Neural cell (in vitro differentiated cells): Measurements from ENCODE around the gene RHBDF2. TPM values are rescaled to one million over a fixed set of nuclear protein-coding genes. Genes with fewer than 3 reads are reported as not detected.

Source experiments
- H2AFZ ChIP-seq: fragments of 200-600, 300-800 bp; sonication (generic), shearing (Covaris generic); 2 replicates; pipeline ENCODE4 v1.6.0; 2014; ENCODE audit warnings: low read depth, mild to moderate bottlenecking, antibody characterized with exemption, low read length, moderate library complexity
- H3F3A ChIP-seq: fragments of 200-600 bp; shearing (Covaris generic); 2 replicates; pipeline ENCODE4 v1.6.1; 2016; ENCODE audit warnings: mild to moderate bottlenecking, moderate library complexity, mixed read lengths, antibody characterized with exemption, low read length; ENCODE audit not compliant: insufficient read depth, poor library complexity, severe bottlenecking
- H3K27ac ChIP-seq: fragments of 200-600, 300-800 bp; sonication (generic), shearing (Covaris generic); 2 replicates; pipeline ENCODE4 v1.5.1; 2014; ENCODE audit warnings: mild to moderate bottlenecking, low read length, moderate library complexity
- H3K27me3 ChIP-seq: fragments of 300-800, 200-600 bp; sonication (generic), shearing (Covaris generic); 2 replicates; pipeline ENCODE4 v1.6.0; 2014; ENCODE audit warnings: mild to moderate bottlenecking, low read depth, low read length, moderate library complexity; ENCODE audit not compliant: insufficient read depth
- H3K36me3 ChIP-seq: fragments of 300-800, 200-600 bp; sonication (generic), shearing (Covaris generic); 2 replicates; pipeline ENCODE4 v1.5.1; 2014; ENCODE audit warnings: mild to moderate bottlenecking, antibody characterized with exemption, low read length, moderate library complexity; ENCODE audit not compliant: insufficient read depth
- H3K4me2 ChIP-seq: fragments of 300-800, 200-600 bp; sonication (generic), shearing (Covaris generic); 2 replicates; pipeline ENCODE4 v1.6.0; 2014; ENCODE audit warnings: mild to moderate bottlenecking, low read length
- H3K4me3 ChIP-seq: fragments of 300-800, 200-600 bp; sonication (generic), shearing (Covaris generic); 2 replicates; pipeline ENCODE4 v1.5.1; 2014; ENCODE audit warnings: mild to moderate bottlenecking, low read length, moderate library complexity
- H3K79me2 ChIP-seq: fragments of 200-600 bp; shearing (Covaris generic); replicated peaks from 2 replicates; pipeline ENCODE4 v1.6.0; 2014; ENCODE audit warnings: mild to moderate bottlenecking, low read length, moderate library complexity; ENCODE audit not compliant: insufficient read depth
- H3K9ac ChIP-seq: fragments of 300-800, 200-600 bp; sonication (generic), shearing (Covaris generic); 2 replicates; pipeline ENCODE4 v1.6.1; 2016; ENCODE audit warnings: mild to moderate bottlenecking, low read length, mixed read lengths
- H3K9me2 ChIP-seq: fragments of 200-600 bp; shearing (Covaris generic); 2 replicates; pipeline ENCODE4 v1.6.1; 2016; ENCODE audit warnings: mild to moderate bottlenecking, low read length, mixed read lengths; ENCODE audit not compliant: insufficient read depth
- H3K9me3 ChIP-seq: fragments of 200-600, 300-800 bp; sonication (generic), shearing (Covaris generic); 2 replicates; pipeline ENCODE4 v1.6.1; 2016; ENCODE audit warnings: mild to moderate bottlenecking, mixed run types, low read length, moderate library complexity, mixed read lengths
- H4K20me1 ChIP-seq: fragments of 200-600 bp; shearing (Covaris generic); 2 replicates; pipeline ENCODE4 v1.6.1; 2016; ENCODE audit warnings: mild to moderate bottlenecking, mixed run types; ENCODE audit not compliant: insufficient read depth
- EP300 ChIP-seq: fragments of 450-650 bp; conservative IDR thresholded peaks from 2 replicates; pipeline ENCODE4 v1.6.1; 2014; ENCODE audit warnings: antibody characterized with exemption, mild to moderate bottlenecking, moderate library complexity; ENCODE audit not compliant: poor library complexity, severe bottlenecking
- EZH2 ChIP-seq: fragments of 200-600, 300-800 bp; shearing (Covaris generic), sonication (generic); IDR thresholded peaks from 2 replicates; pipeline ENCODE4 v1.6.1; 2014; ENCODE audit warnings: antibody characterized with exemption, low read length, borderline replicate concordance, mild to moderate bottlenecking; ENCODE audit not compliant: insufficient read depth, poor library complexity, severe bottlenecking
- MXI1 ChIP-seq: fragments of 450-650 bp; conservative IDR thresholded peaks from 2 replicates; pipeline ENCODE4 v1.6.1; 2014; ENCODE audit warnings: antibody characterized with exemption, mild to moderate bottlenecking; ENCODE audit not compliant: poor library complexity, severe bottlenecking
- POLR2AphosphoS5 ChIP-seq: IDR thresholded peaks from 2 replicates; pipeline ENCODE4 v1.6.1; 2012
- RAD21 ChIP-seq: fragments of 450-650 bp; conservative IDR thresholded peaks from 2 replicates; pipeline ENCODE4 v1.6.1; 2014; ENCODE audit warnings: antibody characterized with exemption, mild to moderate bottlenecking, moderate library complexity
- REST ChIP-seq: IDR thresholded peaks from 2 replicates; pipeline ENCODE4 v1.6.1; 2012; ENCODE audit warnings: borderline replicate concordance
- SMC3 ChIP-seq: fragments of 450-650 bp; conservative IDR thresholded peaks from 2 replicates; pipeline ENCODE4 v1.6.1; 2014; ENCODE audit warnings: antibody characterized with exemption, mild to moderate bottlenecking, moderate library complexity; ENCODE audit not compliant: poor library complexity
- TAF1 ChIP-seq: IDR thresholded peaks from 2 replicates; pipeline ENCODE4 v1.6.1; 2012; ENCODE audit warnings: low read depth
- polyA plus RNA-seq: library from polyadenylated mRNA; depleted of rRNA; stranded (reverse); fragments of >200 nt; gene quantifications from 2 replicates; pipeline ENCODE4 v1.2.3, GENCODE V29; 2014
- TF ChIP-seq, protein P1 (sequence below): fragments of 450-650 bp; IDR thresholded peaks from 2 replicates; pipeline ENCODE4 v1.5.1; 2014; ENCODE audit warnings: antibody characterized with exemption, mild to moderate bottlenecking, moderate library complexity; ENCODE audit not compliant: poor library complexity, severe bottlenecking

Gene RHBDF2
- polyA plus RNA-seq, 1 donor from 2014 or later, result not detected

DNA sequence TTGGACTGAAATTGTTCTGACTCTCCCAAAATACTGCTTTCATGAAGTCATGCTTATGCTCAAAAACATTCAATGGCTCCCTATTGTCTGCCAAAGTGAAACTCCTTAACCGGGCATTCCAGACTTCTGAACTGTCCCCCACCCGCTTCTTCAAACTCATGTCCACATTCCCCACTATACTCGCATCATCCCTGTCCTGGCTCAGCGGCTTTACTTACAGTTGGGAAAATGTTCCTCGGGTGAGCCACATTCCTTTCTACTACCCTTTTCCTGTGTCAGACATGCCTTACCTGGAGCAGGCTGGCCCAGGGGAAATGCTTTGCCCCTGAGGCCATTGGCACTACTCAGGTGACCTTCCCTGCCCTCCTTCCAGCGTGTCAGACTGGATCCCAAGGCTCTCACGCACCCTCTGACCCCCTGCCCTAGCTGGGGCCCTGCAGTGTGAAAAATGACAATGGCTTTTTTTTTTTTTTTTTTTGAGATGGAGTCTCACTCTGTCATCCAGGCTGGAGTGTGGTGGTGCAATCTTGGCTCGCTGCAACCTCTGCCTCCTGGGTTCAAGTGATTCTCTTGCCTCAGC lies 30.9 kb upstream of the RHBDF2 start:
- no peak overlapping the region for H3K9ac ChIP-seq
- TF ChIP-seq RAD21 (no peak), POLR2AphosphoS5 (no peak), MXI1 (no peak), EP300 (no peak), SMC3 (no peak), EZH2 (no peak), REST (no peak), TAF1 (no peak)
- TF ChIP-seq, protein P1, sequence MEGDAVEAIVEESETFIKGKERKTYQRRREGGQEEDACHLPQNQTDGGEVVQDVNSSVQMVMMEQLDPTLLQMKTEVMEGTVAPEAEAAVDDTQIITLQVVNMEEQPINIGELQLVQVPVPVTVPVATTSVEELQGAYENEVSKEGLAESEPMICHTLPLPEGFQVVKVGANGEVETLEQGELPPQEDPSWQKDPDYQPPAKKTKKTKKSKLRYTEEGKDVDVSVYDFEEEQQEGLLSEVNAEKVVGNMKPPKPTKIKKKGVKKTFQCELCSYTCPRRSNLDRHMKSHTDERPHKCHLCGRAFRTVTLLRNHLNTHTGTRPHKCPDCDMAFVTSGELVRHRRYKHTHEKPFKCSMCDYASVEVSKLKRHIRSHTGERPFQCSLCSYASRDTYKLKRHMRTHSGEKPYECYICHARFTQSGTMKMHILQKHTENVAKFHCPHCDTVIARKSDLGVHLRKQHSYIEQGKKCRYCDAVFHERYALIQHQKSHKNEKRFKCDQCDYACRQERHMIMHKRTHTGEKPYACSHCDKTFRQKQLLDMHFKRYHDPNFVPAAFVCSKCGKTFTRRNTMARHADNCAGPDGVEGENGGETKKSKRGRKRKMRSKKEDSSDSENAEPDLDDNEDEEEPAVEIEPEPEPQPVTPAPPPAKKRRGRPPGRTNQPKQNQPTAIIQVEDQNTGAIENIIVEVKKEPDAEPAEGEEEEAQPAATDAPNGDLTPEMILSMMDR, result no peak

GRCh38 chr17:76531486-76532038 lies 30.3 kb upstream of the RHBDF2 start:
- no peaks in the 10 kb centered on the region for H3K9me2 ChIP-seq
- no peak overlapping the region for H2AFZ ChIP-seq
- H3K4me3 ChIP-seq, result no peak overlapping the region
- H4K20me1 ChIP-seq, result no peaks in the 10 kb centered on the region
- no peaks in the 10 kb centered on the region for H3K9me3 ChIP-seq
- H3K27me3 ChIP-seq, result peaks cover 10% of the 10 kb centered on the region
- no peaks in the 10 kb centered on the region for H3K79me2 ChIP-seq
- no peak overlapping the region for H3K27ac ChIP-seq
- H3K4me2 ChIP-seq, result no peak overlapping the region
- H3F3A ChIP-seq, result no peaks in the 10 kb centered on the region
- no peaks in the 10 kb centered on the region for H3K36me3 ChIP-seq
- TF ChIP-seq MXI1 (no peak), RAD21 (no peak), POLR2AphosphoS5 (no peak), EP300 (no peak), TAF1 (no peak), SMC3 (no peak), REST (no peak), EZH2 (no peak)
- TF ChIP-seq, protein P1, result no peak
- no peak overlapping the region for H3K9ac ChIP-seq

More for the DNA sequence above, 30.9 kb upstream of the RHBDF2 start:
- H4K20me1 ChIP-seq, result no peaks in the 10 kb centered on the region
- H3K27me3 ChIP-seq, result peaks cover 16% of the 10 kb centered on the region
- H3K36me3 ChIP-seq, result no peaks in the 10 kb centered on the region
- H2AFZ ChIP-seq, result no peak overlapping the region
- no peak overlapping the region for H3K4me2 ChIP-seq
- H3K27ac ChIP-seq, result no peak overlapping the region
- H3K9me2 ChIP-seq, result no peaks in the 10 kb centered on the region
- H3K79me2 ChIP-seq, result no peaks in the 10 kb centered on the region
- no peaks in the 10 kb centered on the region for H3F3A ChIP-seq
- H3K4me3 ChIP-seq, result no peak overlapping the region
- H3K9me3 ChIP-seq, result no peaks in the 10 kb centered on the region
